DMS114 treated with DMSO at 0.1 percent for 48 hours (cell line): ENCODE measurements around the gene LILRB4.
"Not testable (repeated sequence)": the region's sequence is repeated elsewhere in the genome, so short reads cannot be mapped to it uniquely, and the experiment has no call there.

ENCODE experiments used
- DNase-seq: peaks from one replicate; lab custom pipeline; 2025; ENCODE audit not compliant: unreplicated experiment; lab: John Stamatoyannopoulos, UW

The LILRB4 gene

DNA sequence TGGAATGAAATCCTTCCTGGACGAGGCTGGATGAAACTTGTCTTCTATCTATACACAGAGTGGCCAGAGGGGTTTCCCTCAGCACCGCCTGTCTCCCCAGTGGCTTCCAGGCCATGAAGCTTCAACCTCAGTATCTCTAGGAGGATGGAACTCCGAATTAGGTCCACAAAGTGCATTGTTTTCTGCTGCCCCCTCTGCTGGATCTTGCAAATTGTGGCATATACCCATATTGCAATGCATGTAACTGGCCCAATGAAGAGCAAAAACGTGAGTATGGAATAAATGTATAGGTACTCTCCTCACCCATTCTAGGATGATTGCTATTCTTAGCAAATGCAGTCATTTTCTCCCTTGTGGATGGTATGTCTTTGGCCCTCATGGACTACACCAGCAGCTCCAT lies 14.7 kb upstream of the LILRB4 start:
- no peak for DNase-seq

DNA sequence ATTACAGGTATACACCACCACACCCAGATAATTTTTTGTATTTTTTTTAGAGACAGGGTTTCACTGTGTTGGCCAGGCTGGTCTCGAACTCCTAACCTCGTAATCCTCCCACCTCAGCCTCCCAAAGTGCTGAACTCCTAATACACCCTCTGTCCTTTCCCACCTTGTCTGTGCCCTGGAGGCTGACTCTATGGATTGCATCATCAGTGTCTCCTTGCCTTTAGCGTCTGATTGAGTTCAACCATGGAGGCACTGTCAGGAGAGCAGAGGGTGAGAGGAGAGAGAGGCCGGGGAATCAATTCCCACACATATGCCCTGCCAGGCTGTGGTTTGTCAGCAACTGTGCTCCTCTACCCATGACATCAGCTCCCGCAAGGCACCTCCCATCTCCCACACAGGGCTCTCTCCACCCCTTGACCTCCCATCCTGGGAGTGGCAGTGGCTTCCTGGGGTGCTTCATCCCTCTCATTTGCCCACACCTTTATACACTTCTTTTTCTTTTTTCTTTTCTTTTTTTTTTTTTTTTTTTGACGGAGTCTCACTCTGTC lies 12.6 kb upstream of the LILRB4 start:
- no peak for DNase-seq

DNA sequence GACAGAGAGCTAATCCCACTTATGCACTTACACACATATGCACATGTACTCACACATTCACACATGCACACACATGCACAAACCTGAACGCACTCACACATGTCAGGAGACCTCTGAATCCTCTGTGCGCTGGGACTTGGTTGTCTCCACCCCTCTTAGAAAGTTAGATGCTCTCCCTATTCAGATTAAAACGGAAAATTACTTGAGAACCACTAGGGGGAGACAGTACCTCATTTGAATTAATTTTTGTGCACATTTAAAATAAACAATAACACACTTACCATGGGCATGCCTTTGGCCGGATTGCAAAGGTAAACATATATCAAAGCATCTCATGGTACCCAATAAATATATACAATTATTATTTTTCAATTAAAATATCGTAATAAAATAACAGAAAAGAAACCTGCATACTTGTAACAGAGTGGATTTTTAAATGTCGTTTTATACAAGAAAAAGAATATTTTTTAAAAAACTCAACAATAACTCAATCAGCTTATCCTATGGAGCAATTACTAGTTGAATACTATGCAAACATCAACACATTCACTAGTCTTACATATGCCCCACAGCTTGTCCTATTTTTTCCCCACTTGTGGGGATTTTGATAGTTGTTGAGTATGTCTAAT lies 9.5 kb upstream of the LILRB4 start:
- DNase-seq = peak; percentile 72

DNA sequence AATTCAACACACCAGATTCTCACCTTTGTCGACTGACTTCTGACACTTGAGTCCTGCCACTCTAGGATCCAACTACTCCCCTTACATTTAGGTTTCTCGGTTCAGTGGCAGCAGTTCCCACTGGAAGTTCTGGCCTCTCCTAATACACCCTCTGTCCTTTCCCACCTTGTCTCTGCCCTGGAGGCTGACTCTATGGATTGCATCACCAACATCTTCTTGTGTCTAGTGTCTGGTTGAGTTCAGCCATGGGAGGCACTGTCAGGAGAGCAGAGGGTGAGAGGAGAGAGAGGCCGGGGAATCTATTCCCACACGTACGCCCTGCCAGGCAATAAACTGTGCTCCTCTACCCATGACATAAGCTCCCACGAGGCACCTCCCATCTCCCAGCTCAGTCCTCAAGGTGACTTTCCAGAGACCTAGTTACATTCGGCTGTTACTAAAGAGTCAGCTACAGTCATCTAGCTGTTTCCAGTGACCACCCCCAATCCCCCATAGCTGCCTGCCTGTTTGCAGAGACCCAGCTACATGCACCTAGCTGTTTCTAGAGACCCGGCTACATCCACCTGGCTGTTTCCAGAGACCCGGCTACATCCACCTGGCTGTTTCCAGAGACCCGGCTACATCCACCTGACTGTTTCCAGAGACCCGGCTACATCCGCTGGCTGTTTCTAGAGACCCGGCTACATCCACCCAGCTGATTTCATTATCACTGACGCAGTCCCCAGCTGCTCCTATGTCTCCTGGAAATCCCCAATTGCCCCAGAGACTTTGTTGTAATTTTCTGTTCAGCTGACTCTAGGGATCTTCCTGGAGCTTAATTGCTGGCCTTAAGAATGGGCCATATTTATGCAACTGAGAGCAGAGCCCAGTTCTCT lies 8.1 kb upstream of the LILRB4 start:
- DNase-seq = no peak

DNA sequence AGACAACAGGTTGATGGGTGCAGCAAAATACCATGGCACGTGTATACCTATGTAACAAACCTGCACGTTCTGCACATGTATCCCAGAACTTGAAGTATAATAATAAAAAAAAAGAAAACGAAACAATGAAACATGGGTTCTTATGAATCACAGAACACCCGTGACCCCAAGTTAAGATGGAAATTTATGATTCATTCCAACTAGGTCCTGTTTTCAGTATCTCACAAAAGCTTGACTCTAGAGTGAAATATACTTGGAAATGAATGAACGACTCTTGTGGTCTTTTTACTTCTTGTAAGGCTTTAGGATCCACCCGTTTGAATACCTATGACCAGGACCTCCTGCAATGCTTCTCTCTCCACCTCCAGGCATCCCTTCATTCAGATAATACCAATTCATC lies 3.5 kb upstream of the LILRB4 start:
- DNase-seq = no peak

DNA sequence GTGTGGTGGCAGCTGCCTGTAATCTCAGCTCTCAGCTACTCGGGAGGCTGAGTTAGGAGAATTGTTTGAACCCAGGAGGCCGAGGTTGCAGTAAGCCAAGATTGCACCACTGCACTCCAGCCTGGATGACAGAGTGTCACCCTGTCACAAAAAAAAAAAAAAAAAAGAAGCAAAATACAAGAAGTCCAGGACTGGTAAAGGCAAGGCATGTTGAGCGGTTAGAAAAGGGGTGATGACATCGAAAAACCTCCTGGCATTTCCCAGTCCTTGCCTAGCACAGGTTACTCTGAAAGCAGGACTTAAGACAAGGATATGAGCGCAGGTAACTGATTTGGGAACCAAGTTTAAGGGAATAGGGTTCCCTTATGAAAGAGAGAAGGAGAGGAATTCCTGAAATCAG lies 2.5 kb upstream of the LILRB4 start:
- DNase-seq = no peak

DNA sequence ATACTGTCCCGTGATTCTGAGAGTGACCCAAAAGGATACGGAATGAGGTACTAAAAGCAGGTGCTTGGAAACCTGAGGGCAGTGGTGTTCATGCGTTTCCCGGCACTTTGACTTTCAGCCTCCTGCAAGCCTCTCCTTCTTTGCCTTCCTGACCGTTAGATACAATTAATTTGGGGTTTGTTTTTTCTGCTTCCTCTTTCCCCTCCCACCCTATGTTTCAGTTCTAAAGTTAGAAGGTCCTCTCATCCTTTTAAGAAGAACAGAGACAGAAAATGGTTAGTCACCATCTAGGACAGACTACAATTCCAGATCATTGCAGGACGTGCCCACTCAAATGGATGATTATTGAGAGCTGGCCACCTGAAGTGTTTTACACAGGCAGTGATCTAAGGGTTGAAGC lies 1.8 kb upstream of the LILRB4 start:
- DNase-seq = no peak

DNA sequence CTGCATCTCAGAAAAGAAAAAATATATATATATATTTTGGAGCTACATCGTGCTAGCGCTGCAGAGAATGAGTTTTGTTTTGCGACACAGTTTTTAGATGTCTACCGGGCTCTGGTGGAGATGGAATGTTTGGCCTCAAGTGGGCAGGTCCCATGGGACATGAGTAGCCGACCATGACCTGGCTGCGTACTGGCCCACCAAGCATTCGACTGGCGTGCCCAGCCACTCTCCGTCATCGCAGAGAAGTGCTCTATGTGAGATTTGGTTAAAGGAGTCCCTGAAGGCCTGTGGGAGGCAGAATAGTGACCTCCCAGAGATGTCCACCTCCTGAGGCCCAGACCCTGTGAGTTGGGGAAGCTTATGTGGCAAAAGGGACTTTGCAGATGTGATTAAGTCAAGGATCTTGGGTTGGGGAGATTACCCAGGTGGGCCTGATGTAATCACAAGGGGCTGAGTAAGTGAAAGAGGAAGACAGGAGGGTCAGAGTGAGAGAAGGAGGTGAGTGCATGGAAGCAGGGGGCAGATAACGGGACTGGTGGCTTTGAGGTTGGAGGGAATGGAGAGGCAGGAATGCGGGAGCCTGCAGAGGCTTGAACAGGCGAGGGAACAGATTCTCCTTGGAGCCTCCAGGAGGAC lies 821 bp upstream of the LILRB4 start:
- no peak for DNase-seq

DNA sequence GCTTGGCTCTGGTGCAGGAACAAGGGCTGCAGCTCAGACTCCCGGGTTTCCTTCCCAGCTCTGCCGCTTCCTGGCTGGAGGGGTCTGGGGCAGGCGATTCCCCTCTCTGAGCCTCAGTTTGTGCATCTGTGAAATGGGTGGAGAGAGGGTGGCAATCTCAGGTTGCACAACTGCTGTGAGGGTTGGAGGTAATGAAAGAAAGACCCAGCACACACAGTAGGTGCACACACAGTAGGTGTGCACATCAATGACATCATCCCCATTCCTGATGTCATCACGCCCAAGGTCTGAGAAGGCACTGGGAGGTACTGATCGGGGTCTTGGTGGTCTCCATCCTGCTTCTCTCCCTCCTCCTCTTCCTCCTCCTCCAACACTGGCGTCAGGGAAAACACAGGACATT lies 2.7 kb downstream of the LILRB4 start:
- no peak for DNase-seq

DNA sequence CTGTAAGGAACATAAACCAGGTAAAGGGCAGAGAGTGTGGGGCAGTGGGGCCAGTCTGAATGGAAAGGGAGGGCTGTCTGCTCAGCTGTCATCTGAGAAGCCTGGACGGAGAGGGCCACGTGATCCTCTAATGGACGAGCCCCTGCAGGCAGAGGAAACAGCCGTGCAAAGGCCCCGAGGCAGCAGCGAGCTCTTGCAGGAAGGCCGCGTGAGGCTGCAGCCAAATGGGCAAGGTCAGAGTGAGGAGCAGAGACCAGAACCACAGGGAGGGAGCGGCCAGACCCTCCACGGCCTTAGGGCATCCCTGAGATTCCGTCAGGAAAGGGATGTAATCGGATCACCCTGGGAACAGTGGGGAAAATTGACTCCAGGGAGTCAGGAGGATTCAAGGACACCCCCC lies 4.4 kb downstream of the LILRB4 start:
- DNase-seq = no peak

DNA sequence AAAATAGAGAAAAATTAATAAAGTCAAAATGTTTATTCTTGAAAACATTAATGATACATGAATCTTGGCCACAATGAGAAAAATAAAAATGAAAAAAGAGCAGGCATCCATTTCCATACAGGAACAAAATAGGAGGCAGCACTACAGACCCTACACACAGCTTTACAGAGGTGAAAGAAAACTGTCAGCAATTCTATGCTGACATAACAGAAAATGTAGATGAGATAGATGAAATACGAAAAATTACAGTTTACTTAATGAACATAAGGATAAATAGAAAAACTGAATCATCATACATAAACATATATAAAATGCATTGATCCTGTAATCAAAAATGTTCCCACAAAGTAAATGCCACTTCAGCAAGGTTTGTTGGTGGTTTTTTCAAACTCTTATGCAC lies 5.6 kb downstream of the LILRB4 start:
- no peak for DNase-seq

DNA sequence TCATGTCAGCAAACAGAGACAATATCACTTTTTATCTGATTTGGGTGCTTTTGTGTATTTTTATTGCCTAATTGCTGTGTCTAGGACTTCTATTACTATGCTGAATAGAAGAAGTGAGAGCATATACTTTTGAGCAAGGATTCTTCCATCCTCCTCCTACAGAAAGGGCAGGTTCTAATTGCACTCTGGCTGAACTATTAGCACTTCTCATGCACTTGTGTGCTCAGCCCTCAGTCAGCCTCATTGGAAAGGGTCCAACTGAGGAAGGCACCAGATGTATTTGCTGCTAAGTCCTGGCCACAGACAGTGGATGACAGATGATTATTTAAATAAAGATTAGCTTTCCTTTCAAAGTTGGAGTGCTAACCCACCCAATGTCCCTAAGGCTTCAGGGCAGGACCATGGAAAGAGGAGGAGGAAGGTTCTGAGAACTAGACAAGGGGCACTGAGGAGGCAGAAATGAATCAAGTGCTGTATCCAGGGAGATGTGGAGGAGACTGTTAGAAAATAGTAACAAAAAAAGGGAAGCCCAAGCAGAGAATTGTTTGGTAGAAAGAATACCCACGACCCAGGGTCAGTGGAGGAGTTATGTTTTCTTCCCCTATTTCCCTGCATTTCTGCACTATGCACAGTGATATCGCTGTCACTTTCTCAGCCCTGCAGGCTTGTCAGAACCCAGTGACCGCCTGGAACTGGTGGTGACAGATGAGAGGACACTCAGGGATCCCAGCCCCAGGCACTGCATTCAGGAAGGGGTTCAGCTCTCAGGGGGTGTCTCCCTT lies 8.0 kb downstream of the LILRB4 start:
- DNase-seq = no peak

DNA sequence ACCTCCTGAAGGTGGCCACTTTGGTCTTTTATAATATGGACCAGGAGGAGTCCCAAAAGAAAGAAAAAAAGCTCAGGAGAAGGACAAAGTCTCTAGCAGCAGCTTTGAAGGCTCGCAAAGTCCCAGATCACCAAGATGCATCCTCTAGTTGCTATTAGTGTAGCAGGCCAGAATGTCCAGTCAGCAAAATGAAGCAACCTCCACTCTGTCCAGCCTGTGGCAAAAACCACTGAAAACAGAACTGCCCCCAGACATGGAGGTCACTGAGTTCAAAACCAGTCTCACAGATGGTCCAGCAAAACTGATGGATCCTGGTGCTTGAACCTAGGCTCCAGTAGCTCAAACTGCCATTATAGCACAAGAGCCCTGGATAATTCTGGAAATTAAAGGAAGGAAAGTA lies 10.4 kb downstream of the LILRB4 start:
- DNase-seq = no peak

DNA sequence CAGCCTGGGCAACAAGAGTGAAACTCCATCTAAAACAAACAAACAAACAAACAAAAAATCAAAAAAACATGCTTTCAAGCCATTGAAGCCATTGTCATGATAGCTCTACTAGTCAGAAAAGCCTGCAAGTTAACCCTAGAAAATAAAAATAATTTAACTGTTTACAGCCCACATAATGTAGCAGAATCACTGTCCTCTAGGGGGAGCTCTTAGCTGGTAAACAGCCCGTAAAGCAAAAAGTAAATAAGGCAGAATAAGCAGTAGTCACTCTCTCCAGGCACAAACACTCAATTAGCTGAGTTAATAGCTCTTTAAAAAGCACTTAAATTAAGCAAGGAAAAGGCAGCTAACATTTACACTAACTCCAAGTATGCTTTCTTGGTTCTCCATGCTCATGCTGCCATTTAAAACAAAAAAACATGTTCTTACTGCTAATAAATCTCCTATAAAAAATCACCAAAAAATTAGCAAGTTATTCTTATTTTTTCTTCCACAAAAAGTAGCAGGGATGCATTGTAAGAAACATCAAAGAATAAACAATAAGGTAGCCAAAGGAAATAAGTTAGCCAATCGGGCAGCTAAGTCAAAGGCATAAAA lies 11.3 kb downstream of the LILRB4 start:
- DNase-seq = peak; percentile 81

DNA sequence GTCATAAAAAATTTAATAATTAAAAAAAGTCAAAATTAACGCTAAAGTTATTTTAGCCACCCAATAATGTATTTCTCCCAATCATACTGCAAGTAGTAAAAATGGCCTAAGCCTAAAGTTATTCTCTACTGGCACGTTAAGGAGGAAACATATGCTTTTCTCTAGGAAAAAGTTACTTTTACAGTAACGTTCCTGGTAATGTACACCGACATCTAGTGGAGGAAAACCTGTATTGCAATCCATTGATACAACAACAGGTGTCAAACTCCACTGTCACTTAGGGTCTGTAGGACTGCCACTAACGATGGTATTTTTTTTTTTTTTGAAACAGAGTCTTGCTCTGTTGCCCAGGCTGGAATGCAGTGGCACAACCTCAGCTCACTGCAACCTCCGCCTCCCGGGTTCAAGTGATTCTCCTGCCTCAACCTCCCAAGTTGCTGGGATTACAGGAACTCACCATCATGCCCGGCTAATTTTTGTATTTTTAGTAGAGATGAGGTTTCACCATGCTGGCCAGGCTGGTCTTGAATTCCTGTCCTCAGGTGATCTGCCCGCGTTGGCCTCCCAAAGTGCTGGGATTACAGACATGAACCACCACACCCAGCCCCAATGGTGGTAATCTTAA lies 13.5 kb downstream of the LILRB4 start:
- peak; percentile 38 for DNase-seq

DNA sequence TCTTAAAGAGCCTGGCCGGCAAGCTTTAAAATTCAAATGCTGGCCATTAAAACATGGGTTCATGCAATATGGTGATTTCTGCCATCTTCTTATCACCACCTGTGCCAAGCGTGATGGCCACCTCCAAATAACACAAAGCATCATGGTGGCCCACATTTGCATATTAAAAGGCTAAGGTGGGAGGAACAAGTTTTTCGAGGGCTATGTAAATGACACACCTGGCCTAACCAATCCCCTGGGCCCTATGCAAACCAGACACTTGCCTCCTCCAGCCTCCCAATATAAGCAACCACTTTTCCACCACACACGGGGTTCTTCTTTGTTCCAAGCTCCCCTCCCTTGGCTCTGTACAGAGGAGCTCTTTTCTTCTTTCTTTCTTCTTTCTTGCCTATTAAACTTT lies 14.4 kb downstream of the LILRB4 start:
- no peak for DNase-seq

DNA sequence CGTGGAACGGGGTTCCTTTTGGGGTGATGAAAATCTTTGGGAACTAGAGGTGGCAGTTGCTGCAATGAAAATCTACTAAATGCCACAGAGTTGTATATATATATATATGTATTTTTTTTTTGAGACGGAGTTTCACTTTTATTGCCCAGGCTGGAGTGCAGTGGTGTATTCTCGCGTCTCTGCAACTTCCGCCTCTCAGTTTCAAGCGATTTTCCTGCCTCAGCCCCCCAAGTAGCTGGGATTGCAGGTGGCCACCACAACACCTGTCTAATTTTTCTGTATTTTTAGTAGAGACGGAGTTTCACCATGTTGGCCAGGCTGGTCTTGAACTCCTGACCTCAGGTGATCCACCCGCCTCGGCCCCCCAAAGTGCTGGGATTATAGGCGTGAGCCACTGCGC lies 18.8 kb downstream of the LILRB4 start:
- DNase-seq = not testable (repeated sequence)

DNA sequence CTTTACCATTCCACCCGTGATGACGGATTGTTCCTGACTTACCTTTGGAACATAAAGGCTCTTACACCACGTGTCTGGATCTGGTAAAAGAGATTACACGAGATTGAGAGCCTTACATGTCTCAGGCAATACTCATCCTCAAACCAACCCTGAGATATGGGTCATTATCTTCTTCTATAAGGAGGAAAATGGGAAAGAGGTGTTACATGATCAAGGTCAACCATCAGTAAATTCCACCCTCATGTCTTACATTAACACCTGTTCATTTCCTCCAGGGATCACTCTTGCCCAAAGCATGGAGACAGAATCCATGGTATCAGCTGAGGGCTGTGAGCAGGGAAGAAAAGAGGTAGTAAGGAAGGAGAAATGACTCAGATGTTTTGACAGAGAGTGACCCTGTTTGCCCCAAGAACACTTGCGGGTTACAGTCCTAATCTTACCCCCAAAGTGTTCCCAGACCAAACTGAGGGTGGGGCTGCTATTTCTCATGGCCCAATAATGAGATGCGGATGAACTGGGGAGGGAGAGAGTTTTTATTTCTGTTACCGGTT lies 19.6 kb downstream of the LILRB4 start:
- DNase-seq = no peak

DNA sequence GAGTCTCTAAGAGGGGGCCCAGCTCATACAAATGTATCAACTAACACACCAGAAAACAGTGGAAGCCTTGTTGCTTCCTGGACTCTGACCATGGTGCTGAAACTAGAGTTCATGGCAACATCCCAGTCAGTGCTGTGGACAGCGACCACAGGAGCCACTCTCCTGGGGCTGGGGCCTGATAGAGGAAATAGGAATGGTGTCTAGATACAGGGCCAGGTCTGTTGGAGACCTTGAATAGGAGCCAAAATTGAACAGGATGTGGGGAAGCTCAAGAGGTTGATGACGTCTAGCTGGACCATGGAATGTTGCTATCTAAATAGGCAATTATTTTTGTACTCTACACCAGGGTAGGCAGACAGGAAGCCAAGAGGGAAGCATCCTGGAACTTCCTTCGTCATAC lies 21.7 kb downstream of the LILRB4 start:
- no peak for DNase-seq
